Activated T-helper 9 cell treated with anti-CD3 and anti-CD28 coated beads, Interleukin-2, amount 50 U/mL, for 16 hours (primary cell): Measurements from ENCODE around the gene RING1.

ENCODE experiments used
- DNase-seq: peaks from one replicate; pipeline ENCODE4 v3.0.0-alpha.2; 2020; ENCODE audit warnings: low read depth

RING1 gene

DNA sequence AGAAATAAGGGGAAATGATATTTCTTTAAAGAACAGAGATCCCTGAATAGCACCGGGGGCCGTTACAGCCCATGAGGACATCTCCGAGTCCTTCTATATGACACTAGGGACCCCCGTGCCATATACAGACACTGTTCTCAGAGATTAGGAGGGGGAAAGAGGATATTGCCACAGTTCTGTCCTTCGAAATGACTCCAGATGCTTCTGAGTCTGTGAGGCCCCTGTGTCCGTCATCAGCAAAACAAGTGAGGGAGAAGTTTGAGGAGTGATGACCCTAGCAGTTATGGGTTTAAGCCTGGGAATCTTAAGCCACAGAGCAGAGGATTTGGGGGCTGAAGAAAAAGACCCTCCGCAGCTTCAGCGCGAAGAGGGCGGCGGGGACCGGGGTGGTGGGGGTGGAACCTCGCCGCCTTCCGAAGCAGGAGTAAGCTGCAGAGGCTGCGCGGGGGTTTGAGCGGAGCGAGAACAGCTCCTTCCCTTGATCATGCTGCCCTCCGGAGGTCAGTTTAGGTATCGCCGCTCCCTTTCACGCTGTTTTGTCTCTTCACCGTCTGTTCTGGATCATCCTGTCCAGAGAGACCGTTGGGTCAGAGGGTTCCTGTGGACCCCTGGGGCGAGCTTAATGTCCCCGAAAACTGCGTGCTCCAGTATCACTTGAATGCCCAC is 39.8 kb downstream of the RING1 start:
- DNase-seq = peak; percentile 85

- DNase-seq = no peak
Observed at GRCh38 chr6:33248643-33248931, 40.3 kb downstream of the RING1 start.

DNA sequence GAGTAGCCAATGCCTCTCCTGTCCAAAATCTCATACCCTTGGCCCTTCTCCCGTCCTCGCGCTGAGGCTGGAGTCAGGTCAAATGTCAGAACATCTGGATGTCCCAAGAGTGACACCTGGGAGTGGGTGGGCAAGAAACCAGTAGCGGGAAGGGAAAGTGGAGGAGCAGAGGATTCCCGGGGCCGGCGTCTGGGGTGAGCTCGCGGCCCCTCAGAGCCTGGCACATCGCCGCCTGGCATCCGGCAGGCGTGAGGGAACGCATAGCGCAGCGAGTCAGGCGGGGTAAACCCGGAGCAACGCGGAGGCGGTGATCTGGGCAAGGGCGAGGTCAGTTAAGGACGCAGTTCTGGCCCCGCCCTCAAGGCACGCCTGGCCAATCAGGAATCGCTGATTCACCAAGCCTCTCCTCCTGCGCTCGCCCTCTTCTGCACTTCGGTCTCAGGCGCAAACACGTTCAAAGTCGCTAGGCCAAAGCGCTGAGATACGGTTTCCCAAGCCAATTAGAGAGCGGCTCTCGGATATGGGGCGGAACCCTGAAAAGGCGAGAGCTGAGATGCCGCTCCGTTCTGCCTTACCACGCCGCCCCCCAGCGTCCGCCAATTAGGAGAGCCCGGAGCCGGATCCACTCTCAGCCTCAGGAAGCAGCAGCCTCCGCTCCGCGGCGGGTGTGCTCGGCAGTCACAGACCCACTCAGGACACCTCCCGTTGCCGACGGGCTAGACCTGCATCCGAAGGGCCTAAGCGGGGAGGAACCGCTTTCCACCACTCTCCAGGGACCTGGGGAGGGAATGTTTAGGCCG is 40.8 kb downstream of the RING1 start:
- peak; percentile 91 for DNase-seq

DNA sequence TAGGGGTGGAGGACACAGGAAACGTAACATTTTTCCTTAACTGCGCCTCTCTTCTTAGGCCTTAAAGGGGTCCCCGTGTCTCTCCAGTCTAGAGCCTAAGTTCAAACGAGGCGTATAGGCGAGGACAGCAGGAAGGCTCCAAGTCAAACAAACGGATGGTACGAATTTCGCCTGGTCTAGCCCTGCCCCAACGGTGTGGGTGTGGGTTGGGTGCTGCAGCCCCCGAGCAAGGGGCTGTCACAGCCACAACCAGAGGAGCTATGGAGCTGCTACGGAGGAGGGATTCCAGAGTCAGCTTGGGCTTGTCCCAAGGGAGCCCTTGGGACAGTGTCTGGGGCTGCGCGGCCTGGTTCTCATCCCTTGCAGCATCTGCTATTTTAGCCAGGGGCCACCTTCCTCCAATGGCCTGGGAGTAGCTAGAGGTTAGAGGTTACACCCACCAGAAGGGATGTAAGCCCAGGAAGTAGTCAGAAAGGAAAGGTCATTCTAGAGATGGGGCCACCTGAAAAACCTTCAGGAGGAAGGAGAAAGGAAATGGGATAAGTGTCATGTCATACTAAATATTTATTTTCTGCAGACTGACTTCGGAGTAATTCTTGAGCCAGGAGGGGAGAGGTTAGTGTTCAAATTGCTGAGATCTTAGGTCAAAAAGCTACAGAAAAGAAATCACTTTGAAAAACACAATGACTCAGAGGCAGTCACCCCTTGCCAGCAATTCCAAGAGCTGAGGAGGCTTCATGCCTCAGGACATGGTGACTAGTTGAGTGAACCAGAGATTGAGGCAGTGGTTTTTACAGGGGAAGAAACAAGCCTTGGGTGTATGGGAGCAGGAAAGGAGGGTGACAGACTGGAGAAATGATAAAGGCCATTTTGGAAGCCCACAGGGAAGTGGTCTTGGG is 41.7 kb downstream of the RING1 start:
- no peak for DNase-seq

- no peak for DNase-seq
Observed at GRCh38 chr6:33250731-33251130, 42.4 kb downstream of the RING1 start.

DNA sequence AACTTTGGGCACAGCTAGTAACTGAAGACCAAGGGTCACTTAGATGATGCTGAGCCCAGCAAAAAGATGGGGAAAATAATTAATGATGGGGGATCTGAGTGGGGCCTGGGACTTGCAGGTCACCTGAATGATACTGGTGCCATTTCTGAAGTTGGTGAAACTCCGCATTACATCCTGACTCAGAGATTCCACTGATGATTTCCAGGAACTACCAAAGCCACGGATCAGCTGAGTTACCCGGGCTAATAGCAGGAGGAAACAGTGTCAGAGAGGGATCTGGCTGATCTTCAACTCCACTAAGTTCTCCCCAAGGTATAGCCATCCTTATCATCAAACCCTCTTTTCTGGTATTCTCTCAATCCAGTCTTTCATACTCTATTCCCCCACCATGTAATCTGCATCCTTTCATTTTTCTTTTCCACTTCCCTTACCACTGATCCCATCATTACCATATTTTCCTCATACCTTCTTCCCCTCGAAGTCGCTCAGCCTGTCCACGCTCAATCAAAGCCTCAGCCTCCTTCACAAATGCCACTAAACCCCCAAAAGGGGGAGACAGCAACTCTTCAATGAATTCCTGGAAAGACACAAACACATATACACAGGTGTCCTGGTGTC is 43.2 kb downstream of the RING1 start:
- DNase-seq = no peak

- no peak for DNase-seq
Observed at GRCh38 chr6:33252759-33253158, 44.5 kb downstream of the RING1 start.

DNA sequence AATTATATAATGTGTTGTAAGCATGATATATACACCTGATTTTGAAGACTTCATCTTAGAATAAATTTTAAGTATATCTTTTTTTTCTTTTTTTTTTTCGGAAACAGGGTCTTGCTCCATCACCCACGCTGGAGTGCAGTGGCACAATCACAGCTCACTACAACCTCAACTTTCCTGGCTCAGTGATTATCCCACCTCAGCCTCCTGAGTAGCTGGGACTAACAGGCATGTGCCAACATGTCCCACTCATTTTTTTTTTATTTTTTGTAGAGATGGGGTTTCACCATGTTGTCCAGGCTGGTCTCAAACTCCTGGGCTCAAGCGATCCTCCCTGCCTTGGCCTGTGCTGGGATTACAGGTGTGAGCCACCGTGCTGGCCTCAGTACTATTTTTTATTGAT is 46.3 kb downstream of the RING1 start:
- no peak for DNase-seq

DNA sequence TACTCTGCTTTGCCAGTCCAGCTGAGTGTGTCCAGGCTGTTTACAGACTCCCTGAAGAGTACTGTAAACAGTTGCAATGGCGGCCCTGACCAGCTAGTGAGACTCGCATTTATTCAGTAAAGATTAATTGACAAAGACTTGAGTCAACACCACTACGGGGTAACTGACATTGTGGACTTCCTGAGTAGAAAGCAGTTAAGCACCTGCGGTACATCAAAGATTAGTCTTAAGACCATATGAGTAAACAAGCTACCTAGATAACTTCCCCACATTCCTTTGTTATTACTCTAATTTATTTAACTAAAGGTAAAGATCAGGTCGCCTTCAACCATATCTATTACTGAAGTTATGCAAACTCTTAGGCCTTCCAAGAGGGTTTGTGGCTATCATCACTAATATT is 50.7 kb downstream of the RING1 start:
- DNase-seq = no peak
